CD4-positive, alpha-beta T cell treated with Interleukin-17A for 4 hours (primary cell): Measurements from ENCODE around the gene MEIS3.
A peak's percentile ranks its signal among the peaks of the same experiment; 100 is the strongest.

ENCODE experiments used
- DNase-seq: peaks from one replicate; pipeline ENCODE4 v3.0.0-alpha.2; 2020; ENCODE audit warnings: mixed read lengths

The MEIS3 gene

DNA sequence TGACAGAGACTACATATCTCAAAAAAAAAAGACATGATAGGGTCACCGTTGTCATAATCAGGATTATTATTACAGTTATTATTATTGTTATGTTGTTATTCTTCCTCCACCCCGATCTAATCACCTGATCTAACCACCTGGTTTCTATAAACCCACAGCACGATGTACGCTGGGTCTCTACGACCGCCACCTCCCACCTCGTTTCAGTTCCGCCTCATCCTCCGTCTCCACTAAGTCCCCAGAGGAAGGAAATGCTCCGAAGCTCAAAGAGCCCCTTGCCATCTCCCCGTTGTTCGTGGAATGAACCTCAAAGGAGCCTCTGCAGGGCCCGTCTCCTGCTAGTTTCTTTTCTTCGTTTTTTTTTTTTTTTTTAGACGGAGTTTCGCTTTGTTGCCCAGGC, 15.9 kb upstream of the MEIS3 start:
- DNase-seq, result no peak

GRCh38 chr19:47434088-47434487, 14.8 kb upstream of the MEIS3 start:
- no peak for DNase-seq

GRCh38 chr19:47433121-47433520, 13.8 kb upstream of the MEIS3 start:
- DNase-seq, result no peak

DNA sequence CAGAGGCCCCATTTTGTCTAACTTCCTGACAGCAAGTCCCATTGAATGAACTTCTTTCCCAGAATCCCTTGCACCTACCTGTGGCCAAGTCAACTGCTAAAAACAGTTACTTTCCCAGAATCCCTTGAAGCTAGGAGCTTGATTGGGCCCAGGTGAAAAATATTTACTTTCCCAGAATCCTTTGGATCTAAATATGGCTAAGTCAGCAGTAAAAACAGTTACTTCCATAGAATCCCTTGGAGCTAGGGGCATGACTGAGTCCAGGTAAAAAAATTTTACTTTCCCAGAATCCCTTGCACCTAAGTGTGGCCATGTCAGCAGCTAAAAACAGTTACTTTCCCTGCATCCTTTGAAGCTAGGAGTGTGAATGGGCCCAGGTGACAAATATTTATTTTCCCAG, 13.2 kb upstream of the MEIS3 start:
- no peak for DNase-seq

DNA sequence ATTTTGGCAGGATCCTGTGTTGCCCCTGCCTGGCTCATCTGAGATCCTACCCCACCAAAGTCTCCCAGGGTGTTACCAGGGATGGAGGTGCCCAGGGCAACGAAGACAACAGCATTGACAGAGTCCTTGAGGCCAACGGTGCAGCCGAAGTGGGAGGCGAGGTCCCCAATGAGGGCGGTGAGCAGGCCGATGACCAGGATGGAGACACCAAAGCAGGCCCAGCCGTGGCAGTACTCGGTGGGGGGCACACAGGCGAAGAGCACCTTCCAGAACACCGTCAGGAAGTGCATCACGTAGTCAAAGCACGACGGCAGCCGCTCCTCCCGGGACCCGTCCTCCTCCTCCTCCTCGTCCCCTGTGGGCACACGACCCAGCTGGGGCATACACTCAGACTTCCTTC, 12.8 kb upstream of the MEIS3 start:
- DNase-seq, result no peak

DNA sequence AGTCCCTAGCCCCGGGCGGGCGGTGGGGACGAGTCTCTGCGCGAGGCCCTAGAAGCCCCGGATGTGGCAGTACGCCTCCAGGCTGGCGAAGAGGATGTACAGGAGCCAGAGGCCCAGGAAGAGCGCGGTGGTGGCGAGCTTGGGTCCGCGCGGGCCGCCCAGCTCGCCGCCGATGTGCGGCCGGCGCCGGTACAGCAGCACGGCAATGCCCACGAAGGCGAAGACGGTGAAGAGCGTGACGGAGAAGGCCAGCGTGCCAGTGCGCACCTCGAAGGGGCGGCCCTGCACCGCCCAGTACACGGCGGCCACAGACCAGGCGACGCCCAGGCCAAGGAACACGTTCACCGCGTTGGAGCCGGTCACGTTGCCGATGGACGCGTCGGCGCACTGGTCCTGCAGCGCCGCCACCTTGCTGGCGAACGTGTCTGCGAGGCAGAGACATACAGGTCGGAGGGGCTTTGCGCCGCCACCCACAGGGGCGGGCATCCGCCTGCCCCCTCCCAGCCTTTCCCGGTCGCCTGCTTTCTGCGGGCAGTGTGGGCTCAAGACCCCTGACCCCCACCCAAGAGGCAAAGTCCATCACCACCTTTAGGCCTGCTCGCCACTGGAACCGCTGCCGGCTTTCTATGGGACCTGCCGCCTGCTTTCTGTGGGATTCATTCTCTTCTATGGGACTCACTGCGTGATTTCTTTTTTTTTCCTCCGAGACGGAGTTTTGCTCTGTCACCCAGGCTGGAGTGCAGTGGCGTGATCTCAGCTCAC, 10.9 kb upstream of the MEIS3 start:
- DNase-seq, result peak; percentile 47

DNA sequence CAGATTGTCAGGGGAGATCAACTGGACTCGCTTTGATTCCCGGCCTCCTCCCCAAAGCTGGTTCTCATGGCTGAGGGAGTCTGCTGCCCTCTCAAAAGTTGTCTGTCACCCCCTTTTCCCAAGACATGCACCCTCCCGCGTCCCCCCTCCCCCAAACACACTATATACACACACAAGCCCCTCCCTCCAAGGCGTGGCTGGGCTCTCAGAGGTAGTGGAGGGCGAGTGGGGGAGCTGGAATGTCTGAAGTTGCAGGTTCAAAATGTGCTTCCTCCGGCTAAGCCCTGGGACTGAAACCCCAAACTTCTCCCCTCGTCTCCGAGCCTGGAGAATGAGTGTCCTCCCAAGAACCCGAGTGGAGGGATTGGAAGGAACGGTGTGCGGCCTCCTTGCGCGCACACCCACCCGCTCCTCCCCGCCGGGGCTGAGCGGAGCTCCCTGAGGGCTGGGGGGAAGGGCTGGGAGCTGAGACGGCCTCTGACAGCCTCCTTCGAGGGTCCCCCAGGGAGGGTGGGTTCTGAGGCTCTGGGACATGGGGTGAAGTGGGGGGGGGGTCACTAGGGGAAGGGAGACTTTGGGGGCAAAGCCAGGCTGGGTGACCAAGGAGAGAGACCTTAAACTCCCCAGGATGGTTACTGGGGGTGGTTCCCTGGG, 9.9 kb upstream of the MEIS3 start:
- DNase-seq, result no peak

GRCh38 chr19:47428177-47428894, 9.0 kb upstream of the MEIS3 start:
- peak; percentile 84 for DNase-seq

DNA sequence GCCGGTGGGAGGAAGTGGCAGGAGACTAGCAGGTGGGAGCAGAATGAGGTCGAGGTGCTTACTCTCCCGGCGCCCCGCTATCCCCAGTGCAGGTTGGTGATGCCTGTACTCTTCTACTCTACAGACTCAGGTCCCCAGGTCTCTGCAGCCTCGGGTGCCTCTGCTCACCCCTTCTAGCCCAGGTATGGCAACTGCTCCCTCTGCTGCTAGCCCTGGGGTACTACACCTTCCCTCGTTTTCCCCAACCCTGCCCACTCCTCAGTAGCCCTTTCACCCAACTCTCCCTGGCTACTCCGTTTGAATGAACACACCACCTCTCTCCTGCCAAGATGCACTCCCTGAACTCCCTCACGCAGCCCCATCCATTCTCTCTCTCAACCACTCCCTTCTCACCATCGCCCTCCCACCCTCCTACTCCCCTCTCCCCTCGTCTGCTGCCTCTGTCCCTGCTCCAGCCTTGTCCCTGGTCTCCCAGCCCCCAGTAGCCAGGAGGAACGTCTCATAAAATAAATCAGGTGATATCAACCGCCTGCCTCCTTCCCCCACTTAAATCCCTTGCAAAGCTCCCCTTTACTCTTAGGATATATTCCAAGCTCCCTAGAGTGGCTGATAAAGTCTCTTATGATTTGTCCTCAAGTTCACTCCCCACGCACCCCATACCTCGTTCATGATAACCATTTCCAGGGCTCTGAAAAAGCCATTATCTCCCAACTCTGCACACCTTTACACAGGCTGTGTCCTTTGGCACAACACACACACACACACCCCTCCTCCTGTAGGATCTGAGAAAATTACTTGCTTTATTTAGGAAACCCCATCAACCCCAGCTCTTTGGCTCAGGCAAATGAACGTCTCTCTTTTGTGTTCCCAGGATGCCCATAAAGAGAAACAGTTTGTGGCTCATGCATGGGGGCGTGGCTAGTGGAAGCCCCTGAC, 8.2 kb upstream of the MEIS3 start:
- peak; percentile 75 for DNase-seq

- no peak for DNase-seq
Observed at GRCh38 chr19:47423203-47423882, 4.0 kb upstream of the MEIS3 start.

DNA sequence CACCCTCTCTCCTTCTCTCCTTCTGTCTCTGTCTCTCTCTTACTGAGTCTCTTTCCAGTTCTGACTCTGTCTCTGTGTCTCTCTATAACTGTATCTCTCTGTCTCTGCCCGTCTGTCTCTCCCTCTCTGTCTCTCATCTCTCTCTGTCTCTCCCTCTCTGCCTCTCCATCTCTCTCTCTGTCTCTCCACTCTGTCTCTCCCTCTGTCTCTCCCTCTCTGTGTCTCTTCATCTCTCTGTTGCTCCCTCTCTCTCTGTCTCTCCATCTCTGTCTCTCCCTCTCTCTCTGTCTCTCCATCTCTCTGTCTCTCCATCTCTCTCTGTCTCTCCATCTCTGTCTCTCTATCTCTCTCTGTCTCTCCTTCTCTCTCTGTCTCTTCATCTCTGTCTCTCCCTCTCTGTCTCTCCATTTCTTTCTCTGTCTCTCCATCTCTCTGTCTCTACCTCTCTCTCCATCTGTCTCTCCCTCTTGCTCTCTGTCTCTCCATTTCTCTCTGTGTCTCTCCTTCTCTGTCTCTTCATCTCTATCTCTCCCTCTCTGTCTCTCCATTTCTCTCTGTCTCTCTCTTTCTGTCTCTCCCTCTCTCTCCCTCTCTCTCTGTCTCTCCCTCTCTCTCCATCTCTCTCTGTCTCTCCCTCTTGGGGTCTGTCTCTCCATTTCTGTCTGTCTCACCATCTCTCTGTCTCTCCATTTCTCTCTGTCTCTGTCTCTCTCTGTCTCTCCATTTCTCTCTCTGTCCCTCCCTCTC, 3.3 kb upstream of the MEIS3 start:
- DNase-seq, result no peak

GRCh38 chr19:47421844-47422395, 2.6 kb upstream of the MEIS3 start:
- DNase-seq, result no peak

DNA sequence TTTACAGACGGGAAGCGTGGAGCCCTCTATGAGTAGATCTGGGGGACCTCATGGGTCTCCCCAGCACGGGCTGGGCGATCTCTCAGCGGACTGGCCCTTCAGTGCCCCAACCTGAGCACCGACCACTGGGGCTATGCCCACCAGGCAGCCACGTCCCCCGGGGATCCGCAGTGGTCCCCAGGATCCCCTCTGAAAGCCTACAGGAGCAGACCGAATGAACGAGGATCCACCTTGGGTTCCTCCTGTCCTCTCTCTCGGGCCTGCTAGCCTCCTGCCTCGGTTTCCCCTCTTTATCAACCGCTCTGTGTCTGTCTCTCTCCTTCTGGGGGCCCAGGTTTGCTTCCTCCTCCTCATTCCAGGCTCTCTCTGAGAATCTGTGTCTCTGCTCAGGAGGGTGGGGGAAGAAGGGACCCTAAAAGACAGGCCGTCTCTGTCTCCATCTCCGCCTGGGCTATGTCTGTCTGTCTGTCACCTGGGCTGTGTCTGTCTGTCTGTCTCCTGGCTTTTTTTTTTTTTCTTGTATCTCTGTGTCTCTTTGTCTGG, 2.0 kb upstream of the MEIS3 start:
- DNase-seq, result no peak

DNA sequence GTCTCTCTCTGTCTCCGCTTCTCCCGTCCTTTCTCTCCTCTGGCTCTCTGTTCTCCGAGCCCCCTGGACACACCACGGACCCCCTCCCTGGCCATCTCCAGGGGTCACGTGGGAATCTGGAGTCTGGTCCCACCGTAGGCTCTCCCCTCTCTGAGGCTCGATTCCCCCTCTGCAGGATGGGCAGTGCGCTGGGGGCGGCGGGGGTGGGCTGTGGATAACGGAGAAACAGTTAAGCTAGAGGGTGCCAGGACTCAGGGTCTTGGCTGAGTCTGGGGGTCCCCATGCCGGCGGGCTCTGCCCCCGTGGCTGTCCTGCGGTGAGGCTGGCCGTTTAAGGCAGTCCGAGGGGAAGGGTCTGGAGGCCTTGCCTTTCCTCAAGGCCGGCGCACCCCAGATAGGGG, 462 bp upstream of the MEIS3 start:
- DNase-seq, result no peak

DNA sequence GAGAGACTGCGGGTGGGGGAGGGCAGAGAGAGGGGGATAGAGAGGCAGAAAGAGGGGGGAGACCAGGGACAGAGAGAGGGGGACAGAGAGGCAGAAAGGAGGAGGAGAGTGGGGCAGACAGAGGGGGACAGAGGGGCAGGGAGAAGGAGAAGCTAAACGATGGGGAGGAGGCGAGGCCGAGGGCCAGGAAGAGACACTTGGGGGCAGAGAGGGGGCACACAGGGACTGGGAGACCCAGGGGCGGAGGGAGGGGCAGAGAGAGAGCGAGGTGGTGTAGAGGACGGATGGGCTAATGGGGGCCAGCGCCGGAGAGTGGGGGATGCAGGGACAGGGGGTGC, 666 bp downstream of the MEIS3 start:
- DNase-seq, result no peak

GRCh38 chr19:47417746-47418691, 1.3 kb downstream of the MEIS3 start:
- DNase-seq, result no peak

DNA sequence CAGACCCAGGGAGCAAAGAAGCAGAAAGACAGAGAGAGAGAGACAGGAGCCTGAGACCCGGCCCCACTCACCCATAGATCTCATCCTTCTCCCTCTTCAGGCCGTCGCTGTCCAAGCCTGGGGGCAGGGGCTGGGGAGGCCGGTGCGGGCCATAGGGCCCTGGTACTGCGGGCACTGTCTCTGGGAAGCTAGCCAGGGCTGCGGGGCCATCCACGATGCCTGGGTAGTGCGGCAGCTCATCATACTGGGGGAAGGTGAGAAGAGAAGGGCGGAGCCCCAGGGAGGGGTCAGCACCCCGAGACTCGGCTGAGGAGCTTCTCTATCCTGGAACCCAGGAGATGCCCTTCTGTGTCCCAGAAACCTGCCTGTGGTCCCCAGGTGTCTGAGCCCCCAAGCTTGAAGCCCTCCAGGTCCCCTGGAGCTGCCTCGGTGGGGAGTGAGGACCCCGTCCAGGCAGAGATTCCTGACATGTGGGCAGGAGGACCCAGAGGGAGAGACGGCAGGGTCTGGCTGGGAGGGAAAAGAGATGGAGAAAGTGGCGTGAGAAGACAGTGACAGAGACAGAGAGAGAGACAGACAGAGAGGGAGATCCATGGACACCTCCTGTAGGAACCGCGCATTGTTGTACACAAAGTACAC, 2.1 kb downstream of the MEIS3 start:
- DNase-seq, result no peak

DNA sequence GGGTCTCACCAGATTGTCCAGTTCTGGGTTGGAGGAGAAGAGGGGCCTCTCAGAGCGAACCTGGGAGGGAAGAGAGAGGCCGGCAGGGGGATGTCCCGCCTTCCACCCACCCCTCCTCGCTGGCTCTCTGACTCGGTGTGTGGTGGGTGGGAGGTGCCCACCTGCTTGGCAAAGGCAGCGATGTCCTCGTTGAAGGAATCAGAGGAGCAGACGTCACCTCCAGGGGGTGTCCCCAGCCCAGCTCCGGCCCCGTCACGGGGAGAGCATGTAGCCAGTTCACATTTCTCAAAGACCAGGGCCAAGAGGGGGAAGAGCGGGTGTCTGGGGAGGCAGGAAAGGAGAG, 2.7 kb downstream of the MEIS3 start:
- DNase-seq, result no peak

- no peak for DNase-seq
Observed at GRCh38 chr19:47415953-47416642, 3.2 kb downstream of the MEIS3 start.
